Fibroblast of lung (primary cell): Measurements from ENCODE around the gene LTBP1. TPM values are rescaled to one million over a fixed set of nuclear protein-coding genes. Genes with fewer than 3 reads are reported as not detected.

ENCODE experiments used
- DNase-seq, 2 donors: peaks; one replicate each; pipeline versions ENCODE4 v3.0.0 to v3.0.0-alpha.2; 2010; ENCODE audit warnings: low read depth in 2 of 2
- H2AFZ ChIP-seq: 2 replicates; pipeline ENCODE4 v1.5.1; 2012; ENCODE audit warnings: low read length, control low read depth, inconsistent platforms
- H3K27ac ChIP-seq: 2 replicates; pipeline ENCODE4 v1.5.1; 2011; ENCODE audit warnings: low read length, control low read depth; ENCODE audit not compliant: insufficient read depth
- H3K27me3 ChIP-seq: 2 replicates; pipeline ENCODE4 v1.5.1; 2011; ENCODE audit warnings: mild to moderate bottlenecking, low read length; ENCODE audit not compliant: control insufficient read depth, insufficient read depth
- H3K36me3 ChIP-seq: 2 replicates; pipeline ENCODE4 v1.5.1; 2011; ENCODE audit warnings: low read length; ENCODE audit not compliant: control insufficient read depth, insufficient read depth
- H3K4me1 ChIP-seq: 2 replicates; pipeline ENCODE4 v1.5.1; 2011; ENCODE audit warnings: low read length; ENCODE audit not compliant: control insufficient read depth, insufficient read depth; ENCODE audit errors: extremely low read depth
- H3K4me2 ChIP-seq: 2 replicates; pipeline ENCODE4 v1.5.1; 2011; ENCODE audit warnings: low read length, control low read depth; ENCODE audit not compliant: insufficient read depth; ENCODE audit errors: extremely low read depth
- H3K4me3 ChIP-seq, 4 experiments: fragments of 200-600 bp in 1 of 4; sonication (generic) in 1 of 4; replicated peaks in 1 of 4; 2 replicates each; pipeline ENCODE4 v1.5.1; 2011 to 2016; ENCODE audit warnings: low read length in 4 of 4, low read depth in 3 of 4, mild to moderate bottlenecking in 3 of 4, control low read depth in 2 of 4, inconsistent platforms in 1 of 4, mixed read lengths in 1 of 4; ENCODE audit not compliant: insufficient read depth in 1 of 4; ENCODE audit errors: control extremely low read depth in 1 of 4
- H3K79me2 ChIP-seq: 2 replicates; pipeline ENCODE4 v1.5.1; 2012; ENCODE audit warnings: mild to moderate bottlenecking, low read length, inconsistent platforms; ENCODE audit not compliant: control insufficient read depth, insufficient read depth
- H3K9ac ChIP-seq: 2 replicates; pipeline ENCODE4 v1.5.1; 2011; ENCODE audit warnings: mild to moderate bottlenecking, low read length, control low read depth; ENCODE audit not compliant: insufficient read depth
- H3K9me3 ChIP-seq: 2 replicates; pipeline ENCODE4 v1.5.1; 2012; ENCODE audit warnings: low read depth, low read length; ENCODE audit not compliant: control insufficient read depth, insufficient read depth
- H4K20me1 ChIP-seq: 2 replicates; pipeline ENCODE4 v1.5.1; 2011; ENCODE audit warnings: low read length; ENCODE audit not compliant: control insufficient read depth, insufficient read depth; ENCODE audit errors: extremely low read depth
- EZH2 ChIP-seq: IDR thresholded peaks from 2 replicates; pipeline ENCODE4 v1.5.1; 2012; ENCODE audit warnings: low read length, control low read depth, mild to moderate bottlenecking; ENCODE audit errors: missing control alignments
- polyA plus RNA-seq, 2 donors: library from polyadenylated mRNA; depleted of rRNA in 1 of 2; stranded (reverse) in 1 of 2; unstranded in 1 of 2; fragments of >200 nt; gene quantifications; 2 replicates each; pipeline ENCODE4 v1.2.1, GENCODE V29; 2011 to 2012; ENCODE audit warnings: missing spikeins in 1 of 2
- total RNA-seq: library from RNA; depleted of rRNA; stranded (reverse); fragments of >200 nt; gene quantifications from 2 replicates; pipeline ENCODE4 v1.2.1, GENCODE V29; 2014
- TF ChIP-seq, protein P1 (sequence below), 2 donors: IDR thresholded peaks in 1 of 2; conservative IDR thresholded peaks in 1 of 2; 1 replicate in 1 of 2; 2 replicates in 1 of 2; pipeline ENCODE4 v1.5.1; 2011 to 2012; ENCODE audit warnings: low read length in 2 of 2, control low read depth in 1 of 2, inconsistent platforms in 1 of 2, low read depth in 1 of 2, mild to moderate bottlenecking in 1 of 2

LTBP1 gene
- total and polyA plus RNA-seq, 2 donors (not counting 1 experiment from before 2014, with no cell fraction given), result 254 to 324 TPM

DNA sequence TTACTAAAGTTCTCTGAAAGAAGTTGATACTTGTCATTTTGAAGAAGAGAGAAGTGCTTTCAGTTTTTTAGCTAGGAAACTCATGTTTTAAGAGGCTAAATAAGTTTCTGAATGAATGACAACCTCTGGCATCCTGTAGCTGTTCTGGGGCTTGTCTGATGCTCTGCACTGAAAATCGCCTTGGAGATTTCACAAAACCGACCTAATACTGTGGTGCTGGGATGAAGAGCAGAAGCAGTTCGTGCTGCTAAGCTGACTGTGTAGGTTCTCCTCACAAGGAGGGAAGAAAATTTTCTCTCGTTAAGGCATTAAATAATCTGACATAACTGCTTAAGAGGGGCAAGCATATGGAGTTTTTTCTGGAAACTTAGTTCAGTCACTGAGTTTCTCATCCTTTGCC is 193.2 kb downstream of the LTBP1 start:
- TF ChIP-seq, protein P1, sequence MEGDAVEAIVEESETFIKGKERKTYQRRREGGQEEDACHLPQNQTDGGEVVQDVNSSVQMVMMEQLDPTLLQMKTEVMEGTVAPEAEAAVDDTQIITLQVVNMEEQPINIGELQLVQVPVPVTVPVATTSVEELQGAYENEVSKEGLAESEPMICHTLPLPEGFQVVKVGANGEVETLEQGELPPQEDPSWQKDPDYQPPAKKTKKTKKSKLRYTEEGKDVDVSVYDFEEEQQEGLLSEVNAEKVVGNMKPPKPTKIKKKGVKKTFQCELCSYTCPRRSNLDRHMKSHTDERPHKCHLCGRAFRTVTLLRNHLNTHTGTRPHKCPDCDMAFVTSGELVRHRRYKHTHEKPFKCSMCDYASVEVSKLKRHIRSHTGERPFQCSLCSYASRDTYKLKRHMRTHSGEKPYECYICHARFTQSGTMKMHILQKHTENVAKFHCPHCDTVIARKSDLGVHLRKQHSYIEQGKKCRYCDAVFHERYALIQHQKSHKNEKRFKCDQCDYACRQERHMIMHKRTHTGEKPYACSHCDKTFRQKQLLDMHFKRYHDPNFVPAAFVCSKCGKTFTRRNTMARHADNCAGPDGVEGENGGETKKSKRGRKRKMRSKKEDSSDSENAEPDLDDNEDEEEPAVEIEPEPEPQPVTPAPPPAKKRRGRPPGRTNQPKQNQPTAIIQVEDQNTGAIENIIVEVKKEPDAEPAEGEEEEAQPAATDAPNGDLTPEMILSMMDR (conservative IDR thresholded peaks at IDR 0.05 in 1 of 2, IDR thresholded peaks at IDR 0.05 in 1 of 2; ENCODE audit: low read depth in 1 of 2, low read length in 2 of 2), result no peak
- TF ChIP-seq EZH2, result no peak
- H3K27me3 ChIP-seq, result no peaks in the 10 kb centered on the region
- H3K79me2 ChIP-seq, result peaks cover 79% of the 10 kb centered on the region
- no peak overlapping the region for H3K27ac ChIP-seq
- peak overlapping the region; percentile 46 for H3K4me2 ChIP-seq
- DNase-seq, result no peak
- H3K4me3 ChIP-seq, result peak overlapping the region in 1 of 4 experiments; percentile 18
- no peaks in the 10 kb centered on the region for H3K9me3 ChIP-seq
- H3K4me1 ChIP-seq, result peaks cover 2% of the 10 kb centered on the region
- H2AFZ ChIP-seq, result no peak overlapping the region
- H4K20me1 ChIP-seq, result no peaks in the 10 kb centered on the region
- H3K9ac ChIP-seq, result no peak overlapping the region
- H3K36me3 ChIP-seq, result peaks cover 2% of the 10 kb centered on the region

DNA sequence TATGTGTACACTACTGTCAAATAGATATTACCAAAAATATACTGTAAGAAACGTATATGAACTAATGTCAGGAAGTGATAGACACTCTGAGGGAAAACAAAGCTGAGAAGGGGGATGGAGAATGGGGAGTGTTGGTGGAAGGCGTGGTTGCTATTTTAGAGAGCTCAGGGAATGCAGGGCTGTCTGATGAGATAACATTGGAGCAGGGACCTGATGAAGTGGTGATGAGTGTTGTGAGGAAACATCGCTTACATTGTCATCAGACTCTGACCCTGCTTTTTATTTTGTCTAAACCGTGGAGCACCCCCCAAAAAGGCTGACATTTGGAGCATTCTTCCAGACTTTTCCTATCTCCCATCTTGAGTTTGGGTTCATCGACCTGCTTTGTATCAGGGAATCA is 194.7 kb downstream of the LTBP1 start:
- H2AFZ ChIP-seq, result no peak overlapping the region
- no peaks in the 10 kb centered on the region for H4K20me1 ChIP-seq
- H3K9me3 ChIP-seq, result no peaks in the 10 kb centered on the region
- no peaks in the 10 kb centered on the region for H3K27me3 ChIP-seq
- H3K4me2 ChIP-seq, result no peak overlapping the region
- no peak for DNase-seq
- H3K4me1 ChIP-seq, result peaks cover 5% of the 10 kb centered on the region
- TF ChIP-seq EZH2, result no peak
- TF ChIP-seq, protein P1 (conservative IDR thresholded peaks at IDR 0.05 in 1 of 2, IDR thresholded peaks at IDR 0.05 in 1 of 2; ENCODE audit: low read depth in 1 of 2, low read length in 2 of 2), result no peak
- H3K9ac ChIP-seq, result no peak overlapping the region
- peaks cover 75% of the 10 kb centered on the region for H3K79me2 ChIP-seq
- no peak overlapping the region for H3K4me3 ChIP-seq
- peaks cover 2% of the 10 kb centered on the region for H3K36me3 ChIP-seq
- H3K27ac ChIP-seq, result no peak overlapping the region

DNA sequence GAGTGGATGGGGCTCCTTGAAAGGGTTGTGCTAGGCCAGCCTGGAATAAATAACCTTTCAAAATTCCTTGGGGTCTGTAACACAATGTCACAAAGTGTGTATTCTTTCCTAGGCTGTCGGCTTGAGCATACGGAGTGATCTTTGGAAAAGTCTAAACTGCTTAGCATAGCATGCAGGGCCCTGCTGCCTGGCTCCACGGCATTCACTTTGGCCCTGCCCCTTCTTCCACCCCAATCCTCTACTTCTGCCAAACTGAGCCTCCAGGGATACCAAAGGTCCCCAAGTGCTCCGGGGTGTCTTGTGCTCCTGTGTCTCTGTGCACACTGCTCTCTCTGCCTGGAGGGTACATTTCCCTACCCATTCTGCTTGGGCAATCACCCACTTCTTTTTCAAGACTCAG is 196.1 kb downstream of the LTBP1 start:
- Histone ChIP-seq H3K79me2 (peaks cover 77% of the 10 kb centered on the region), H3K4me2 (peak overlapping the region; percentile 30), H3K4me3 (no peak overlapping the region), H3K9me3 (no peaks in the 10 kb centered on the region), H4K20me1 (no peaks in the 10 kb centered on the region), H3K27me3 (no peaks in the 10 kb centered on the region), H3K4me1 (peaks cover 8% of the 10 kb centered on the region), H2AFZ (no peak overlapping the region), H3K9ac (no peak overlapping the region), H3K27ac (no peak overlapping the region), H3K36me3 (peaks cover 2% of the 10 kb centered on the region)
- DNase-seq, result no peak
- TF ChIP-seq, protein P1 (conservative IDR thresholded peaks at IDR 0.05 in 1 of 2, IDR thresholded peaks at IDR 0.05 in 1 of 2; ENCODE audit: low read depth in 1 of 2, low read length in 2 of 2), result no peak
- TF ChIP-seq EZH2, result no peak
